HG03097 (cell line): Measurements from ENCODE around the gene ATF7IP.

Experiments
- ATAC-seq: cut with Tn5 transposase; IDR thresholded peaks from one replicate; pipeline ENCODE4 v1.9.1; 2021; ENCODE audit not compliant: unreplicated experiment, low FRiP score

Gene ATF7IP

GRCh38 chr12:14471497-14471896 lies 106.0 kb downstream of the ATF7IP start:
- no peak for ATAC-seq

- ATAC-seq: no peak
These were observed 108.3 kb downstream of the ATF7IP start for GRCh38 chr12:14473707-14474287.

GRCh38 chr12:14479004-14479403 lies 113.5 kb downstream of the ATF7IP start:
- ATAC-seq: no peak

- ATAC-seq: no peak
These were observed 115.7 kb downstream of the ATF7IP start for GRCh38 chr12:14481201-14481600.

- no peak for ATAC-seq
These were observed 116.9 kb downstream of the ATF7IP start for GRCh38 chr12:14482361-14482760.

- ATAC-seq: no peak
These were observed 117.4 kb downstream of the ATF7IP start for GRCh38 chr12:14482886-14483285.

- no peak for ATAC-seq
These were observed 129.8 kb downstream of the ATF7IP start for GRCh38 chr12:14495326-14495725.

- ATAC-seq: no peak
These were observed 140.4 kb downstream of the ATF7IP start for GRCh38 chr12:14505626-14506596.

GRCh38 chr12:14510574-14510973 lies 145.1 kb downstream of the ATF7IP start:
- ATAC-seq: no peak

- no peak for ATAC-seq
These were observed 148.8 kb downstream of the ATF7IP start for GRCh38 chr12:14514154-14514842.

GRCh38 chr12:14514946-14515345 lies 149.5 kb downstream of the ATF7IP start:
- ATAC-seq: no peak

- ATAC-seq: no peak
These were observed 156.3 kb downstream of the ATF7IP start for GRCh38 chr12:14521822-14522221.

GRCh38 chr12:14525964-14526363 lies 160.5 kb downstream of the ATF7IP start:
- ATAC-seq: no peak

GRCh38 chr12:14532152-14532551 lies 166.7 kb downstream of the ATF7IP start:
- ATAC-seq: no peak

- ATAC-seq: no peak
These were observed 171.6 kb downstream of the ATF7IP start for GRCh38 chr12:14537088-14537487.

- ATAC-seq: no peak
These were observed 175.4 kb downstream of the ATF7IP start for GRCh38 chr12:14540801-14541462.

- no peak for ATAC-seq
These were observed 180.0 kb downstream of the ATF7IP start for GRCh38 chr12:14545144-14546124.

GRCh38 chr12:14547571-14547970 lies 182.1 kb downstream of the ATF7IP start:
- ATAC-seq: no peak

- no peak for ATAC-seq
These were observed 183.1 kb downstream of the ATF7IP start for GRCh38 chr12:14548609-14549008.
